Transverse colon (tissue), 4 donors: ENCODE results near the gene CAPRIN1. TPM values are rescaled to one million over a fixed set of nuclear protein-coding genes. Genes with fewer than 3 reads are reported as not detected.

ENCODE experiments used
- DNase-seq: peaks from one replicate; pipeline ENCODE4 v3.0.0-alpha.2; 2019
- H3K27ac ChIP-seq, 4 donors: fragments of 200-600 bp; sonication (generic); 2 replicates each; pipeline ENCODE4 v1.5.1; 2016 to 2018; ENCODE audit warnings: inconsistent platforms in 4 of 4
- H3K27me3 ChIP-seq: fragments of 200-600 bp; sonication (generic); 2 replicates; pipeline ENCODE4 v1.5.1; 2017; ENCODE audit warnings: inconsistent platforms
- H3K36me3 ChIP-seq, 4 donors: fragments of 200-600 bp; sonication (generic); 2 replicates each; pipeline ENCODE4 v1.5.1; 2017 to 2019; ENCODE audit warnings: inconsistent platforms in 4 of 4
- H3K4me1 ChIP-seq, 4 donors: fragments of 200-600 bp; sonication (generic); 2 replicates each; pipeline ENCODE4 v1.5.1; 2017 to 2020; ENCODE audit warnings: inconsistent platforms in 4 of 4
- H3K4me3 ChIP-seq, 4 donors: fragments of 200-600 bp; sonication (generic); 1 replicate in 1 of 4; 2 replicates in 3 of 4; pipeline versions ENCODE4 v1.5.1 to v1.6.1; 2017 to 2019; ENCODE audit warnings: inconsistent platforms in 4 of 4
- H3K9me3 ChIP-seq, 2 donors: fragments of 200-600 bp; sonication (generic); 2 replicates each; pipeline ENCODE4 v1.5.1; 2017 to 2019; ENCODE audit warnings: inconsistent platforms in 2 of 2
- CTCF ChIP-seq, 5 experiments: fragments of 200-600 bp in 3 of 5; fragments of 450-650 bp in 2 of 5; sonication (generic) in 3 of 5; IDR thresholded peaks; 1 replicate in 2 of 5; 2 replicates in 3 of 5; pipeline ENCODE4 v1.5.1; 2016 to 2017; ENCODE audit warnings: antibody characterized with exemption in 5 of 5, inconsistent platforms in 3 of 5, mild to moderate bottlenecking in 2 of 5, moderate library complexity in 1 of 5
- EP300 ChIP-seq: sonication (generic); formaldehyde crosslinking; IDR thresholded peaks from one replicate; pipeline ENCODE4 v1.6.1; 2017; ENCODE audit warnings: antibody characterized with exemption, low read depth
- POLR2A ChIP-seq: fragments of 450-650 bp; IDR thresholded peaks from one replicate; pipeline ENCODE4 v1.6.1; 2016; ENCODE audit warnings: antibody characterized with exemption, mild to moderate bottlenecking, moderate library complexity
- POLR2AphosphoS5 ChIP-seq, 3 donors: sonication (generic); formaldehyde crosslinking; IDR thresholded peaks; one replicate each; pipeline ENCODE4 v1.6.1; 2016; ENCODE audit warnings: antibody characterized with exemption in 3 of 3
- WGBS, 2 donors: methylation state at CpG; one replicate each; pipeline ENCODE4 v1.1.5; 2018; ENCODE audit warnings: low coverage in 1 of 2; 5-methylcytosine and 5-hydroxymethylcytosine counted together
- in situ Hi-C, 4 donors: fragments of 200-750 bp; cut with MboI; loops; one replicate each; pipeline versions ENCODE4 v1.15.0 to v1.15.1; 2017; ENCODE audit warnings: low sequenced_read_pairs in 3 of 4, low pct_ligation_motif_present in 1 of 4, low pct_unique_long_range_greater_than_20kb in 1 of 4
- intact Hi-C: fragments of 100-400 bp; cut with DNase I; formaldehyde crosslinking; loops from one replicate; pipeline ENCODE4 v1.15.1; 2023; ENCODE audit warnings: low total_unique reads
- total RNA-seq, 4 donors: library from RNA; depleted of rRNA; stranded (reverse); fragments of >200 nt; gene quantifications; one replicate each; pipeline ENCODE4 v1.1.0, GENCODE V29; 2016

The CAPRIN1 gene
- total RNA-seq, 4 donors from 2014 or later, result 129 to 163 (median 152) TPM

GRCh38 chr11:34149274-34149673 is 97.7 kb downstream of the CAPRIN1 start:
- no peak for TF ChIP-seq POLR2A
- TF ChIP-seq POLR2AphosphoS5 (IDR thresholded peaks at IDR 0.05), result no peak
- no peak for TF ChIP-seq EP300
- TF ChIP-seq CTCF (IDR thresholded peaks at IDR 0.05), result no peak
- DNase-seq, result no peak
- Histone ChIP-seq H3K27me3 (no peaks in the 10 kb centered on the region), H3K27ac (no peak overlapping the region), H3K36me3 (peaks cover 0 to 29% (median 14%) of the 10 kb centered on the region in 4 donors), H3K9me3 (no peaks in the 10 kb centered on the region), H3K4me1 (no peaks in the 10 kb centered on the region), H3K4me3 (no peak overlapping the region)
- in situ Hi-C loops, result no loop called here
- intact Hi-C loops, result no loop called here
- WGBS, 2 donors, result 96% methylated on average over 7 of the region's 7 CpGs; no CpG with 5 or more reads in 1 of the 2 donors

- Histone ChIP-seq H3K4me3 (no peak overlapping the region), H3K9me3 (no peaks in the 10 kb centered on the region), H3K27me3 (no peaks in the 10 kb centered on the region), H3K36me3 (peaks cover 0 to 24% (median 11%) of the 10 kb centered on the region in 4 donors), H3K27ac (no peak overlapping the region), H3K4me1 (peaks cover 0 to 5% (median 0%) of the 10 kb centered on the region in 4 donors)
- in situ Hi-C loops, result loop anchor here in 3 of 4 donors (25.0 kb wide), 1 partner anchor 338 kb away; no protein-coding TSS in a partner anchor
- DNase-seq, result no peak
- no peak for TF ChIP-seq EP300
- TF ChIP-seq POLR2AphosphoS5 (IDR thresholded peaks at IDR 0.05), result no peak
- TF ChIP-seq POLR2A, result no peak
- no peak for TF ChIP-seq CTCF (IDR thresholded peaks at IDR 0.05)
- intact Hi-C loops, result no loop called here
- whole genome bisulfite sequencing, 2 donors, result 73 to 86% methylated on average over 4 to 13 of the region's 13 CpGs
These were observed 98.3 kb downstream of the CAPRIN1 start for GRCh38 chr11:34149786-34150185.

GRCh38 chr11:34150494-34151151 is 99.1 kb downstream of the CAPRIN1 start:
- TF ChIP-seq POLR2A, result no peak
- TF ChIP-seq EP300, result no peak
- no peak for TF ChIP-seq CTCF (IDR thresholded peaks at IDR 0.05)
- TF ChIP-seq POLR2AphosphoS5 (IDR thresholded peaks at IDR 0.05), result no peak
- Histone ChIP-seq H3K27me3 (no peaks in the 10 kb centered on the region), H3K4me1 (peaks cover 0 to 12% (median 0%) of the 10 kb centered on the region in 4 donors), H3K27ac (no peak overlapping the region), H3K36me3 (peaks cover 0 to 16% (median 8%) of the 10 kb centered on the region in 4 donors), H3K4me3 (no peak overlapping the region), H3K9me3 (no peaks in the 10 kb centered on the region)
- intact Hi-C loops (no loop called here), in situ Hi-C loops (loop anchor here in 3 of 4 donors (25.0 kb wide), 1 partner anchor 337 kb away; no protein-coding TSS in a partner anchor)
- no peak for DNase-seq
- WGBS, 2 donors, result 77 to 80% methylated on average over 4 to 6 of the region's 6 CpGs

Other genes with a start within 250 kb of the CAPRIN1 start
- 10 to 100 TPM in 1 of 4 donors, 1 to 10 TPM in 3; 1.4 to 18.0 (median 4.0) TPM for gene LMO2, start 159.7 kb upstream of the CAPRIN1 start, total RNA-seq
- 10 to 100 TPM; 16.0 to 40.6 (median 26.9) TPM for gene NAT10, start 53.9 kb downstream of the CAPRIN1 start, total RNA-seq